Sigmoid colon (tissue), 3 donors: ENCODE data around the gene EBF4.

Experiments used
- POLR2A ChIP-seq, 2 donors: fragments of 450-650 bp; IDR thresholded peaks; one replicate each; pipeline ENCODE4 v1.6.1; 2016; ENCODE audit warnings: antibody characterized with exemption in 2 of 2, mild to moderate bottlenecking in 2 of 2, moderate library complexity in 2 of 2
- TF ChIP-seq, protein P1 (sequence below), 4 experiments: fragments of 450-650 bp in 3 of 4; fragments of 200-600 bp in 1 of 4; IDR thresholded peaks; one replicate each; pipeline ENCODE4 v1.5.1; 2016 to 2019; ENCODE audit warnings: antibody characterized with exemption in 4 of 4, mild to moderate bottlenecking in 3 of 4, moderate library complexity in 2 of 4

DNA sequence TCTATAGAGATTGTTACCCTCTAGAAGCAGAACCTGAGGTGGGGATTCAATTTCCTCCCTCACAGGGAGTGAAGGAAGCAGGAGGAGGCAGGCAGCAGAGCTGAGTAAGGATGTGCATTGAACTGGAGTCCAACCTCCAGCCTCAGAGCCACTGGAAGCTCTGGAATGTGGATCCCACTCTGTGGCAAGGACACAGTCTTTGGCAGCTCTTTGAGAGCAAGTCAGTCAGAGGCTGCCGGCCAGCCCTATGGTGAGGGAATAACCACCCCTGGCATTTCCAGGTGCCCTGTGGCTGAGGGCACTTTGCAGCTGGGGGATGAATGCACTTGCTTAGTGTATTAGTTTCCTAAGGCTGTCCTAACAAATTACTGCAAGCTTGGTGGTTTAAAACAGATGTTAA lies 37.2 kb downstream of the EBF4 start:
- no peak for TF ChIP-seq POLR2A (IDR thresholded peaks at IDR 0.05)
- TF ChIP-seq, protein P1, sequence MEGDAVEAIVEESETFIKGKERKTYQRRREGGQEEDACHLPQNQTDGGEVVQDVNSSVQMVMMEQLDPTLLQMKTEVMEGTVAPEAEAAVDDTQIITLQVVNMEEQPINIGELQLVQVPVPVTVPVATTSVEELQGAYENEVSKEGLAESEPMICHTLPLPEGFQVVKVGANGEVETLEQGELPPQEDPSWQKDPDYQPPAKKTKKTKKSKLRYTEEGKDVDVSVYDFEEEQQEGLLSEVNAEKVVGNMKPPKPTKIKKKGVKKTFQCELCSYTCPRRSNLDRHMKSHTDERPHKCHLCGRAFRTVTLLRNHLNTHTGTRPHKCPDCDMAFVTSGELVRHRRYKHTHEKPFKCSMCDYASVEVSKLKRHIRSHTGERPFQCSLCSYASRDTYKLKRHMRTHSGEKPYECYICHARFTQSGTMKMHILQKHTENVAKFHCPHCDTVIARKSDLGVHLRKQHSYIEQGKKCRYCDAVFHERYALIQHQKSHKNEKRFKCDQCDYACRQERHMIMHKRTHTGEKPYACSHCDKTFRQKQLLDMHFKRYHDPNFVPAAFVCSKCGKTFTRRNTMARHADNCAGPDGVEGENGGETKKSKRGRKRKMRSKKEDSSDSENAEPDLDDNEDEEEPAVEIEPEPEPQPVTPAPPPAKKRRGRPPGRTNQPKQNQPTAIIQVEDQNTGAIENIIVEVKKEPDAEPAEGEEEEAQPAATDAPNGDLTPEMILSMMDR (IDR thresholded peaks at IDR 0.05) = no peak
